ENCODE data around the gene TAGAP.

Gene TAGAP

DNA sequence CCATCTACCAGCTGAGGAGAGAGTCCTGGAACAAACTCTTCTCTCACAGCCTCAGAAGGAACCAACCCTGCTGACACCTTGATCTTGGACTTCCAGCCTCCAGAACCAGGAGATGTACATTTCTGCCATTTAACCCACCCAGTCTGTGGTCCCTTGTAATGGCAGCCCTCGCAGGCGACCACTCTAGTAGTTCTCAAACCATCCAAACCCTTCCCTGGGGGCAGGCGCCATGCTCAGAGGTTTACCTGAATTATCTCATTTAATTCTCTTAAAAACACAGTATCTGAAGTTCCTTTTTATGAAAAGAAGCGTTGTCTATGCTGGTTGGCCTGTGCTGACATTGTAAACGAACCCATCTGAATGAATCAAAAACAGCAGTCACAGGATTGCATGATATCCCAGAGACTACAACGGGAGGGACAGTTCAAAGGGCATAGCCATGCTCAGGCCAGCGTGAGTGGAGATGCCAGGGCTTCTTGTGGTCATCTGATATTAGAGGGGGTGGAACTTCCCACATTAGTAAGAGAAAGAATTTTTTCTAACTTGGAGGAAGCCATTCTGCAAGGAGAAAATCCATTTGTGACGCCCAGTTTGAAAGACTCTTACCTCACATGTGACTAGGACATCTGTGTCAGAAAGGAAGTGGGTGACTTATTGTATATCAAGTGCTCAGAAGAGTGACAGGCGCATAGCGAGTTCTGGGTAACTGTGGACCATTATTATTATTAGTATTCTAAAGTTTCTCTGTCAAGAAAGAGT is 17.2 kb upstream of the TAGAP start:
- ChIA-PET POLR2A (no interaction called here), CTCF (no interaction called here)
- TF ChIP-seq SP1 (IDR thresholded peaks at IDR 0.05): no peak
- no peak for DNase-seq (ENCODE audit: extremely low spot score)

DNA sequence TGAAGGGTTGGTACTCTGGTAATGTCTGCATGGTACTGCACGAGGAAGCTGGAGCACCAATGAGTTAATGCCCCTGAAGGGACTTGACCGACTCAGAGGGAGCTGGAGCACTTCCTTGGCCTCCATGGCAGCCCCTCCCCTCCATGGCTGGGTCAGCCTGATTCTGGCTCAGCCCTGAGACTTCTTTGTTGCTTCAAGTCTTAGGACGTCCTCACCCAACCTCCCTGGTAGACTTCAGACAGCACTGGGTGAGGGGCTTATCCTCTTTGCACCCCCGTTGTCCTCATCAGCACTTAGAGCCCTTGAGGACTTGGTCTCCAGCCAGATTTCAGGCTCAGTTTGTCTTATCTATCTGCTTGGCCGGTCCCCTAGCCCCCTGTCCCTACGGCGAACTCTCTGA is 16.4 kb upstream of the TAGAP start:
- DNase-seq (ENCODE audit: extremely low spot score): no peak
- ChIA-PET POLR2A (no interaction called here), CTCF (no interaction called here)
- no peak for TF ChIP-seq ZNF384 (IDR thresholded peaks at IDR 0.05)
- TF ChIP-seq FOXM1 (IDR thresholded peaks at IDR 0.05; ENCODE audit: borderline replicate concordance): no peak
- no peak for TF ChIP-seq BHLHE40 (IDR thresholded peaks at IDR 0.05; ENCODE audit: borderline replicate concordance)
- no peak for TF ChIP-seq SUZ12 (IDR thresholded peaks at IDR 0.05)
- TF ChIP-seq LEF1 (IDR thresholded peaks at IDR 0.05; ENCODE audit: borderline replicate concordance): no peak
- TF ChIP-seq CTBP1 (IDR thresholded peaks at IDR 0.05; ENCODE audit: borderline replicate concordance): no peak
- TF ChIP-seq HDGF (IDR thresholded peaks at IDR 0.05; ENCODE audit: borderline replicate concordance): no peak
- TF ChIP-seq ARNT (IDR thresholded peaks at IDR 0.05): no peak

DNA sequence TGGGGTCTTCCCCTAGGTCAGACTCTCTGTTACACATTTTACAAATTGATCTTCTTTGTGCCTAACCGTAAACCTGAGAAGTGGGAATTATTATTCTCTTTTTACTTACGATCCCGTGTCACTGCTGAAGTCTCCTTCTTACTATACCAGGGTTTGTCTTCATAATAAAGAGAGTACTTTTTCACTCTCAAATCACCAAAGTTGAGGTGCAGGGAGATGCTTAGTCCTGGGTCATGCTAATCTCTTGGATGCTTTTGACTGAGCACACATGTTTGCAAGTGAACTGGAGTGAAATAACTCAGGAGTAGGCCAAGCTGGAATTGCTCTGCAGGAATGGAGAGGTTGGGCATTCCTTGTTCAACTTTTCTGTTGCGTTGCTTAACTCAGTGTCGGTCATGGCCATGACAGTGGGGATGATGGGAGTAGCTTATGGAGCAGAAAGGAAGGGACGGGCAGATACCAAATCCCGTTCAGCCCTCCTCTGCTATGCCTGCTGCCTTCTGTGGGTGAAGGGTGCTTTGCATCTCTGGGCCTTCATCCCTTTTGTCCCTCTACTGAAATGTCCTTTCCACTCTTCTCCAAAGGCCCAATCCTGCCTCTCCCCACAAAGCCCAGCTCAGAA is 15.2 kb upstream of the TAGAP start:
- no peak for TF ChIP-seq CTBP1 (IDR thresholded peaks at IDR 0.05; ENCODE audit: borderline replicate concordance)
- no peak for TF ChIP-seq ZNF384 (IDR thresholded peaks at IDR 0.05)
- no peak for TF ChIP-seq SUZ12 (IDR thresholded peaks at IDR 0.05)
- TF ChIP-seq FOXK2 (IDR thresholded peaks at IDR 0.05): no peak
- TF ChIP-seq SP1 (IDR thresholded peaks at IDR 0.05): no peak
- no peak for TF ChIP-seq FOXA1 (IDR thresholded peaks at IDR 0.05)
- no peak for TF ChIP-seq ELF4 (IDR thresholded peaks at IDR 0.05)
- TF ChIP-seq FOXM1 (IDR thresholded peaks at IDR 0.05; ENCODE audit: borderline replicate concordance): no peak
- no peak for TF ChIP-seq NFRKB (IDR thresholded peaks at IDR 0.05)
- no peak for TF ChIP-seq TARDBP (IDR thresholded peaks at IDR 0.05)
- TF ChIP-seq HDGF (IDR thresholded peaks at IDR 0.05; ENCODE audit: borderline replicate concordance): no peak
- TF ChIP-seq LEF1 (IDR thresholded peaks at IDR 0.05; ENCODE audit: borderline replicate concordance): no peak
- TF ChIP-seq BHLHE40 (IDR thresholded peaks at IDR 0.05; ENCODE audit: borderline replicate concordance): no peak
- no peak for TF ChIP-seq L3MBTL2 (conservative IDR thresholded peaks at IDR 0.05)
- TF ChIP-seq ARNT (IDR thresholded peaks at IDR 0.05): no peak
- TF ChIP-seq, protein P1, sequence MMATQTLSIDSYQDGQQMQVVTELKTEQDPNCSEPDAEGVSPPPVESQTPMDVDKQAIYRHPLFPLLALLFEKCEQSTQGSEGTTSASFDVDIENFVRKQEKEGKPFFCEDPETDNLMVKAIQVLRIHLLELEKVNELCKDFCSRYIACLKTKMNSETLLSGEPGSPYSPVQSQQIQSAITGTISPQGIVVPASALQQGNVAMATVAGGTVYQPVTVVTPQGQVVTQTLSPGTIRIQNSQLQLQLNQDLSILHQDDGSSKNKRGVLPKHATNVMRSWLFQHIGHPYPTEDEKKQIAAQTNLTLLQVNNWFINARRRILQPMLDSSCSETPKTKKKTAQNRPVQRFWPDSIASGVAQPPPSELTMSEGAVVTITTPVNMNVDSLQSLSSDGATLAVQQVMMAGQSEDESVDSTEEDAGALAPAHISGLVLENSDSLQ (IDR thresholded peaks at IDR 0.05): no peak
- CTCF ChIA-PET: no interaction called here
- no peak for DNase-seq (ENCODE audit: extremely low spot score)
- POLR2A ChIA-PET: no interaction called here

DNA sequence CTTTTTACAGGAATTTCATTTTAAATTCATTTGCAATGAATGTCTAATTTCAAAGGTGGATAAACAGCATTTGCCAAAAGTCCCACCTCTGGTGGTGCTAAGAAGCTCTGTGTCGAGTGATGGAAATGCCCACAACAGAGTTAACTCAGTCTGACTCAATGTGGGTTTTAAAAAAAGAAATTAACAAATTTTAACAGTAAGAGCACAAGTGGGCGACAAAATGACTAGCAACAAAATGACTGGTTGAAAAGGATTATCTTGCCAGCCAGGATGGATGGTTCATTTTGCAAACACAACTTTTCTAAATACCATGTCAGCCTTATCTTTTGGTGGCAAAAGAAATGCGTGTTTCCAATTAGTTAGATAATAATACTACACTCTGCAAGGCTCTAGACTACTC is 14.3 kb upstream of the TAGAP start:
- no peak for DNase-seq (ENCODE audit: extremely low spot score)
- ChIA-PET POLR2A (no interaction called here), CTCF (interaction anchor here (0.6 kb wide), 1 partner anchor 343 kb away, joined by 4 read pairs; no protein-coding TSS in a partner anchor)
- TF ChIP-seq ZNF384 (IDR thresholded peaks at IDR 0.05): no peak
- TF ChIP-seq ELF4 (IDR thresholded peaks at IDR 0.05): no peak
- no peak for TF ChIP-seq FOXM1 (IDR thresholded peaks at IDR 0.05; ENCODE audit: borderline replicate concordance)
- no peak for TF ChIP-seq FOXK2 (IDR thresholded peaks at IDR 0.05)
- TF ChIP-seq LEF1 (IDR thresholded peaks at IDR 0.05; ENCODE audit: borderline replicate concordance): no peak
- TF ChIP-seq TARDBP (IDR thresholded peaks at IDR 0.05): no peak
- no peak for TF ChIP-seq NFRKB (IDR thresholded peaks at IDR 0.05)
- TF ChIP-seq HDGF (IDR thresholded peaks at IDR 0.05; ENCODE audit: borderline replicate concordance): no peak
- TF ChIP-seq SUZ12 (IDR thresholded peaks at IDR 0.05): no peak
- no peak for TF ChIP-seq SP1 (IDR thresholded peaks at IDR 0.05)
- no peak for TF ChIP-seq CTBP1 (IDR thresholded peaks at IDR 0.05; ENCODE audit: borderline replicate concordance)
- TF ChIP-seq, protein P1 (IDR thresholded peaks at IDR 0.05): no peak
- TF ChIP-seq L3MBTL2 (conservative IDR thresholded peaks at IDR 0.05): no peak
- TF ChIP-seq FOXA1 (IDR thresholded peaks at IDR 0.05): no peak
- no peak for TF ChIP-seq BHLHE40 (IDR thresholded peaks at IDR 0.05; ENCODE audit: borderline replicate concordance)
- no peak for TF ChIP-seq ARNT (IDR thresholded peaks at IDR 0.05)

DNA sequence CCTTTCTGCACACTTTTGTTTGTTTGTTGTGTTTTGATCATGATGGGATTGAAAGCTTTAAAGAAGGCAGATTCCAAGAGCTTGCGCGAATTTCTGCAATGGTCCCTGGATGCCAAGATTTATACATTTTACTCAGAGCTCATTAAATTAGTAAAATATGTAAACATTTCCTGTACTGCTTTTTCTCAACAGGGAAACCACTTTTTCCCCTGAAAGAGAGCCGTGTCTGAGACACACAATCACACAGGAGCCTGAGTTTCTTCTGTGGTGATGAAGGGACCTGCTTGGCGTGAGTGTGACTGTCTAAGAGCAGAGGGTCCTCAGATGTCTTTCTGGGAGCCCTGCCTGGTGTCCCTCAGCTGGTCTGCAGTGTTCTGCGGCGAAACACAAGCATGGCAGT is 12.1 kb upstream of the TAGAP start:
- CTCF ChIA-PET: interaction anchor here (0.6 to 1.8 kb wide), 2 partner anchors 10 to 14 kb away, joined by 3 to 6 read pairs; no protein-coding TSS in a partner anchor
- no peak for DNase-seq (ENCODE audit: extremely low spot score)
- POLR2A ChIA-PET: no interaction called here
- TF ChIP-seq LEF1 (IDR thresholded peaks at IDR 0.05; ENCODE audit: borderline replicate concordance) (no peak), ARNT (IDR thresholded peaks at IDR 0.05) (no peak), CTBP1 (IDR thresholded peaks at IDR 0.05; ENCODE audit: borderline replicate concordance) (no peak), NFRKB (IDR thresholded peaks at IDR 0.05) (no peak), SUZ12 (IDR thresholded peaks at IDR 0.05) (no peak), SP1 (IDR thresholded peaks at IDR 0.05) (no peak), L3MBTL2 (conservative IDR thresholded peaks at IDR 0.05) (no peak), ELF4 (IDR thresholded peaks at IDR 0.05) (no peak), FOXK2 (IDR thresholded peaks at IDR 0.05) (no peak), HDGF (IDR thresholded peaks at IDR 0.05; ENCODE audit: borderline replicate concordance) (no peak), BHLHE40 (IDR thresholded peaks at IDR 0.05; ENCODE audit: borderline replicate concordance) (no peak), ZNF384 (IDR thresholded peaks at IDR 0.05) (no peak), FOXM1 (IDR thresholded peaks at IDR 0.05; ENCODE audit: borderline replicate concordance) (no peak), FOXA1 (IDR thresholded peaks at IDR 0.05) (no peak), TARDBP (IDR thresholded peaks at IDR 0.05) (no peak)
- TF ChIP-seq, protein P1 (IDR thresholded peaks at IDR 0.05): no peak

All from HEK293T (cell line).